Kidney (tissue), 14 donors: ENCODE data around the gene GRIA1. TPM values are rescaled to one million over a fixed set of nuclear protein-coding genes. Genes with fewer than 3 reads are reported as not detected.

Experiments
- DNase-seq, 5 donors: peaks; one replicate each; pipeline ENCODE4 v3.0.0-alpha.2; 2013 to 2020
- FAIRE-seq: peaks from 2 replicates; lab custom pipeline; 2012; peaks lifted over from hg19 to GRCh38; lab: Jason Lieb, UNC
- H3K27ac ChIP-seq, 2 donors: one replicate each; pipeline ENCODE4 v1.7.0; 2013; ENCODE audit warnings: low read depth in 2 of 2, low read length in 2 of 2, inconsistent platforms in 1 of 2
- H3K27me3 ChIP-seq: one replicate; pipeline ENCODE4 v1.7.1; 2013; ENCODE audit warnings: low read length, inconsistent platforms; ENCODE audit not compliant: control insufficient read depth, insufficient read depth
- H3K36me3 ChIP-seq, 3 donors: one replicate each; pipeline versions ENCODE4 v1.7.0 to v1.7.1; 2013; ENCODE audit warnings: low read length in 3 of 3, control low read depth in 1 of 3, inconsistent platforms in 1 of 3; ENCODE audit not compliant: insufficient read depth in 3 of 3, control insufficient read depth in 2 of 3
- H3K4me1 ChIP-seq, 3 donors: one replicate each; pipeline versions ENCODE4 v1.7.0 to v1.7.1; 2013; ENCODE audit warnings: low read length in 3 of 3, inconsistent platforms in 1 of 3, low read depth in 1 of 3; ENCODE audit not compliant: control insufficient read depth in 2 of 3, insufficient read depth in 2 of 3
- H3K4me3 ChIP-seq, 3 donors: one replicate each; pipeline versions ENCODE4 v1.7.0 to v1.8.1; 2013; ENCODE audit warnings: low read length in 3 of 3, control low read depth in 1 of 3, inconsistent platforms in 1 of 3
- H3K9ac ChIP-seq, 3 donors: one replicate each; pipeline versions ENCODE4 v1.7.0 to v1.7.1; 2013; ENCODE audit warnings: low read length in 3 of 3, control low read depth in 1 of 3, inconsistent platforms in 1 of 3
- H3K9me3 ChIP-seq, 3 donors: one replicate each; pipeline versions ENCODE4 v1.7.0 to v1.7.1; 2013; ENCODE audit warnings: low read length in 3 of 3, control low read depth in 1 of 3, inconsistent platforms in 1 of 3; ENCODE audit not compliant: control insufficient read depth in 2 of 3, insufficient read depth in 1 of 3
- intact Hi-C: fragments of 100-400 bp; cut with DNase I; formaldehyde crosslinking; loops from one replicate; pipeline ENCODE4 v1.11.1; 2022
- polyA plus RNA-seq: library from polyadenylated mRNA; stranded (reverse); fragments of 350-450 nt; fragmentation: Illumina TruSeq; extraction: RNeasy Lipid Tissue Mini Kit (QIAGEN cat#74804); gene quantifications from one replicate; pipeline ENCODE4 v1.2.3, GENCODE V29; 2014; ENCODE audit warnings: low read depth, low replicate concordance; ENCODE audit not compliant: insufficient read depth
- total RNA-seq: library from RNA; stranded (reverse); fragmentation: NEBNext Ultra II Directional; extraction: Animal tissue kit (Norgen Biotek cat#: 25700); gene quantifications from one replicate; pipeline ENCODE4 v1.2.1, GENCODE V29; 2021
- TF ChIP-seq, protein P1 (sequence below): IDR thresholded peaks from 3 replicates; pipeline ENCODE4 v1.5.1; 2012; ENCODE audit warnings: mild to moderate bottlenecking, moderate library complexity, borderline replicate concordance; ENCODE audit not compliant: insufficient read depth; ENCODE audit errors: extremely low read depth
- donor health status: control.
- donor health status: control.
- donor health status: control.
- donor health status: control.
- donor health status: control.
- donor health status: DM: yes; HTN: yes; CAD: no.
- donor health status: Normal renal cell carcinoma (clear cell type).

GRIA1 gene
- total and polyA plus RNA-seq, 2 donors from 2014 or later: 0.50 TPM; not detected in 1

DNA sequence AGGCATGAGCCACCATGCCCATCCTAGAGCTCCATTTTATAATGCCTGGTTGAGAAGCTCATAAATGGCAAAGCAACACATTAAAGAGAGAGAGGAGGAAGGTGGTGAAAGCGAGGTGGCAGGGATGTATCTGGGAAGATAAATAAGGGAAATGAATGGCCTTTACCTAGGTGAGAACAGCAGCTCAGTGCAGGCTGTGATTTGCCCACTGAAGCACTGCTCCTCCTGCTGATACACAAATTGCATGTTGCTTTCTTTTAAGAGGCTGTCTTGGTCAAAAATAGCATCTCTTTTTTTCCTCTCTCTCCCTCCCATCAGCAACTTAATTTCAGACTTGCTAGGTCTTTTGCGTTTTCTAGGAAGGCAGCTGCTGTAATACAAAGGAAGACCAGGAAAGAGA is 289.4 kb downstream of the GRIA1 start:
- H3K4me1 ChIP-seq: no peaks in the 10 kb centered on the region
- no peaks in the 10 kb centered on the region for H3K36me3 ChIP-seq
- DNase-seq (no peak), FAIRE-seq (no peak)
- no peak overlapping the region for H3K27ac ChIP-seq
- H3K4me3 ChIP-seq: no peak overlapping the region
- H3K9ac ChIP-seq: no peak overlapping the region
- no peaks in the 10 kb centered on the region for H3K9me3 ChIP-seq
- intact Hi-C loops: no loop called here
- no peaks in the 10 kb centered on the region for H3K27me3 ChIP-seq
- TF ChIP-seq, protein P1, sequence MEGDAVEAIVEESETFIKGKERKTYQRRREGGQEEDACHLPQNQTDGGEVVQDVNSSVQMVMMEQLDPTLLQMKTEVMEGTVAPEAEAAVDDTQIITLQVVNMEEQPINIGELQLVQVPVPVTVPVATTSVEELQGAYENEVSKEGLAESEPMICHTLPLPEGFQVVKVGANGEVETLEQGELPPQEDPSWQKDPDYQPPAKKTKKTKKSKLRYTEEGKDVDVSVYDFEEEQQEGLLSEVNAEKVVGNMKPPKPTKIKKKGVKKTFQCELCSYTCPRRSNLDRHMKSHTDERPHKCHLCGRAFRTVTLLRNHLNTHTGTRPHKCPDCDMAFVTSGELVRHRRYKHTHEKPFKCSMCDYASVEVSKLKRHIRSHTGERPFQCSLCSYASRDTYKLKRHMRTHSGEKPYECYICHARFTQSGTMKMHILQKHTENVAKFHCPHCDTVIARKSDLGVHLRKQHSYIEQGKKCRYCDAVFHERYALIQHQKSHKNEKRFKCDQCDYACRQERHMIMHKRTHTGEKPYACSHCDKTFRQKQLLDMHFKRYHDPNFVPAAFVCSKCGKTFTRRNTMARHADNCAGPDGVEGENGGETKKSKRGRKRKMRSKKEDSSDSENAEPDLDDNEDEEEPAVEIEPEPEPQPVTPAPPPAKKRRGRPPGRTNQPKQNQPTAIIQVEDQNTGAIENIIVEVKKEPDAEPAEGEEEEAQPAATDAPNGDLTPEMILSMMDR: no peak

DNA sequence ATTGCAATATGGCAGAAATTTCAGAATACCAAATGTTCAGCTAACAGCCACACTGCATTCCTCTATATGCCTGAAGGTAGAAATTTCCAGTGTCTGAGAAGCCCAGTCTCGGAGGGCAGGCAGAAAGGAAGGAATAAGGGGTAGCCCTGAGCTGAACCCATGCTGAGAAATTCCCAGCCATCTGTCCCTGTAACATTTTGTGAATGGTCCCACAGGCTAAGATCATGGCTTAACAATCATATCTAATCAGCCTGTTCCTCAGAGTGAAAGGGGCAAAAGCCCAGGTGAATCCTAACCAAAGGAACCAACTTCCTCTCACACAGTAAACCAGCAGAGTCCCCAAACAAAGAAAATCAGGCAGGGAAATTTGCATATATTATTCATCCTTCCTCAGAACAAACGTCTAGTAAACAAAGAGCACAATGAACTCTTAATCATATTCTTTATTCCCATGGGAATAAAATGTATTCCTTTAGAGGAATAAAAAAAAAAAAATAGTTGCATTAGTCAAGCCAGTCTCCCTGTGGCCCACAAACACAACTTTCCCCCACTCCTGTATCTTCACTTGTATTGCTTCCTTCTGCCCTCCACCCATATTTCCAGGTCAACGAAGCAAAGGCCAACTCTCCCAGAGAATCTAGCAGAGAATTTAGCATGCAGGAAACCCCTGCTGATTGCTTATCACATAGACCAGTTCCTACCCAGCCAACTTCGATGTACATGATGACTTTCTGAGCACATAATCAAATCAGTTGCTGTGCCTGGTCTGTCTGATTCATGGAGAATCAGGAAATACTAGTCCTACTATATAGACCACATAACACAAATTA is 290.6 kb downstream of the GRIA1 start:
- no peak overlapping the region for H3K9ac ChIP-seq
- FAIRE-seq (no peak), DNase-seq (no peak)
- H3K36me3 ChIP-seq: no peaks in the 10 kb centered on the region
- TF ChIP-seq, protein P1: no peak
- intact Hi-C loops: no loop called here
- no peaks in the 10 kb centered on the region for H3K9me3 ChIP-seq
- no peak overlapping the region for H3K27ac ChIP-seq
- H3K4me3 ChIP-seq: no peak overlapping the region
- no peaks in the 10 kb centered on the region for H3K4me1 ChIP-seq
- no peaks in the 10 kb centered on the region for H3K27me3 ChIP-seq

DNA sequence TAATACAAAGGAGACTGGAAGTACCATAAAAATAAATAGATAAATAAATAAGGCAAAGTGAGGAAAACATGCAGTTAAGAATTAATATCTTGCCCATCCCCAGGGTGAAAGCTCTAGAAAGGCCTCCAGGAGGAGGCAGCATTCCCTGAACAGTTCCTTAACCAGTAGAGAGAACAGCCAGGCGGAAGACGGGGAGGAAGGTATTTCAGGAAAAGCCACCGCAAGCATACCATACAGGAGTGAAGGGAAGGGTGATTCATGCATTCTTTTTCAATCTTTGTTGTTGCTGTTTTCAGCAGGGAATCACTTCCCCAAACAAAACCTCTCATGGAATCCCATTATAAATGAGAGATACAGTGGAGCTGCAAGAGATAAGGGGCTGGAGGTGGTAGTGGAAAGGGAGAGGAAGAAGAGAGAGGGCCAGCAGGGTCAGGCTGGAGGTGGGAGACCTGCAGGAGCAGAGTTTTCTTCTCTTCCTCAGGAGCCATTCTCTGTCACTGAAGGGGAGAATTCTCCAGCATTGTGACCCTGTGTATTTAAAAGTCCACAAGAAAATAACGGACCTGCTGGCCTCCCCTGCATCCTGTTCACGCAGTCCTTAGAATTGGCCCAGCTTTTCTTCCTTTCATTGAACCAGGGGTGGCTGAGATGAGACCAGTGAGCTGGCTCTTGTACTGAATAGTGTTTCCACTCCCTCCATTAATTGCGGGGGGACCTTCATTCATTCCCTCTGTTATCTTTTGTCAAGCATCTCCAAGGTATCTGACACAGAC is 292.3 kb downstream of the GRIA1 start:
- H3K4me3 ChIP-seq: no peak overlapping the region
- H3K27me3 ChIP-seq: no peaks in the 10 kb centered on the region
- FAIRE-seq: no peak
- TF ChIP-seq, protein P1: no peak
- H3K9ac ChIP-seq: no peak overlapping the region
- no peak for DNase-seq
- intact Hi-C loops: no loop called here
- H3K36me3 ChIP-seq: no peaks in the 10 kb centered on the region
- H3K9me3 ChIP-seq: no peaks in the 10 kb centered on the region
- H3K27ac ChIP-seq: no peak overlapping the region
- no peaks in the 10 kb centered on the region for H3K4me1 ChIP-seq
